Stimulated activated memory B cell treated with anti-CD40 and anti-IgM and Interleukin-4, amounts not matched to agents 10 μg/mL and 1 μg/mL and 100 μg/mL, for 72 hours (primary cell): ENCODE data around the gene ST6GALNAC2.

Source experiments
- ATAC-seq: fragments of 150-1000 bp; cut with Tn5 transposase; 2 replicates; pipeline ENCODE4 v1.10.0; 2021
- H3K27ac Mint-ChIP-seq: one replicate; pipeline ENCODE4 v1.8.0; 2022; ENCODE audit warnings: mild to moderate bottlenecking, mixed read lengths
- H3K27me3 Mint-ChIP-seq: one replicate; pipeline ENCODE4 v1.8.0; 2022; ENCODE audit warnings: mixed read lengths
- H3K36me3 Mint-ChIP-seq: one replicate; pipeline ENCODE4 v1.8.0; 2022; ENCODE audit warnings: mixed read lengths
- H3K4me1 Mint-ChIP-seq: one replicate; pipeline ENCODE4 v1.8.0; 2022; ENCODE audit warnings: mixed read lengths
- H3K4me3 Mint-ChIP-seq: one replicate; pipeline ENCODE4 v1.8.0; 2022; ENCODE audit warnings: mild to moderate bottlenecking, moderate library complexity, mixed read lengths
- H3K9me3 Mint-ChIP-seq: one replicate; pipeline ENCODE4 v1.8.0; 2022; ENCODE audit warnings: mixed read lengths

Gene ST6GALNAC2

GRCh38 chr17:76557368-76558197 lies 28.1 kb downstream of the ST6GALNAC2 start:
- peak; percentile 98 for ATAC-seq
- H3K9me3 Mint-ChIP-seq = no peaks in the 10 kb centered on the region
- peaks cover 22% of the 10 kb centered on the region for H3K36me3 Mint-ChIP-seq
- peak overlapping the region; percentile 95 for H3K27ac Mint-ChIP-seq
- no peaks in the 10 kb centered on the region for H3K27me3 Mint-ChIP-seq
- H3K4me1 Mint-ChIP-seq = peaks cover 53% of the 10 kb centered on the region
- H3K4me3 Mint-ChIP-seq = peak overlapping the region; percentile 93

GRCh38 chr17:76556765-76557367 lies 28.8 kb downstream of the ST6GALNAC2 start:
- Mint-ChIP-seq H3K9me3 (no peaks in the 10 kb centered on the region), H3K27ac (peak overlapping the region; percentile 95), H3K36me3 (peaks cover 19% of the 10 kb centered on the region), H3K4me3 (peak overlapping the region; percentile 93), H3K4me1 (peaks cover 51% of the 10 kb centered on the region), H3K27me3 (no peaks in the 10 kb centered on the region)
- peak; percentile 58 for ATAC-seq

- no peak for ATAC-seq
- Mint-ChIP-seq H3K9me3 (no peaks in the 10 kb centered on the region), H3K27ac (no peak overlapping the region), H3K4me3 (no peak overlapping the region), H3K4me1 (peaks cover 35% of the 10 kb centered on the region), H3K36me3 (peaks cover 5% of the 10 kb centered on the region), H3K27me3 (no peaks in the 10 kb centered on the region)
Measured at GRCh38 chr17:76554131-76554530, 31.5 kb downstream of the ST6GALNAC2 start.

- Mint-ChIP-seq H3K27me3 (no peaks in the 10 kb centered on the region), H3K27ac (no peak overlapping the region), H3K36me3 (peaks cover under 1% of the 10 kb centered on the region)
Measured at GRCh38 chr17:76553178-76553908, 32.3 kb downstream of the ST6GALNAC2 start.

GRCh38 chr17:76551685-76552084 lies 34.0 kb downstream of the ST6GALNAC2 start:
- H3K27ac Mint-ChIP-seq = no peak overlapping the region
- no peaks in the 10 kb centered on the region for H3K9me3 Mint-ChIP-seq
- H3K4me1 Mint-ChIP-seq = peaks cover 10% of the 10 kb centered on the region
- no peaks in the 10 kb centered on the region for H3K27me3 Mint-ChIP-seq
- no peak for ATAC-seq
- no peaks in the 10 kb centered on the region for H3K36me3 Mint-ChIP-seq
- no peak overlapping the region for H3K4me3 Mint-ChIP-seq

More at GRCh38 chr17:76553178-76553908, 32.3 kb downstream of the ST6GALNAC2 start:
- H3K4me1 Mint-ChIP-seq = peaks cover 27% of the 10 kb centered on the region
- no peak overlapping the region for H3K4me3 Mint-ChIP-seq
- no peak for ATAC-seq
- H3K9me3 Mint-ChIP-seq = no peaks in the 10 kb centered on the region

- Mint-ChIP-seq H3K36me3 (no peaks in the 10 kb centered on the region), H3K4me3 (peak overlapping the region; percentile 32), H3K4me1 (peaks cover 6% of the 10 kb centered on the region), H3K27ac (no peak overlapping the region), H3K27me3 (no peaks in the 10 kb centered on the region), H3K9me3 (no peaks in the 10 kb centered on the region)
- no peak for ATAC-seq
Measured at GRCh38 chr17:76550712-76551615, 34.7 kb downstream of the ST6GALNAC2 start.

- ATAC-seq = no peak
- no peak overlapping the region for H3K27ac Mint-ChIP-seq
- H3K4me1 Mint-ChIP-seq = peaks cover 6% of the 10 kb centered on the region
- H3K9me3 Mint-ChIP-seq = no peaks in the 10 kb centered on the region
- H3K4me3 Mint-ChIP-seq = no peak overlapping the region
- no peaks in the 10 kb centered on the region for H3K36me3 Mint-ChIP-seq
- H3K27me3 Mint-ChIP-seq = no peaks in the 10 kb centered on the region
Measured at GRCh38 chr17:76549539-76549938, 36.1 kb downstream of the ST6GALNAC2 start.

- no peaks in the 10 kb centered on the region for H3K27me3 Mint-ChIP-seq
- ATAC-seq = no peak
- peaks cover 6% of the 10 kb centered on the region for H3K4me1 Mint-ChIP-seq
- H3K9me3 Mint-ChIP-seq = no peaks in the 10 kb centered on the region
- no peak overlapping the region for H3K4me3 Mint-ChIP-seq
- no peak overlapping the region for H3K27ac Mint-ChIP-seq
- no peaks in the 10 kb centered on the region for H3K36me3 Mint-ChIP-seq
Measured at GRCh38 chr17:76549215-76549518, 36.5 kb downstream of the ST6GALNAC2 start.

- Mint-ChIP-seq H3K27me3 (no peaks in the 10 kb centered on the region), H3K36me3 (no peaks in the 10 kb centered on the region), H3K4me1 (peaks cover 6% of the 10 kb centered on the region), H3K27ac (no peak overlapping the region), H3K9me3 (no peaks in the 10 kb centered on the region), H3K4me3 (no peak overlapping the region)
- ATAC-seq = no peak
Measured at GRCh38 chr17:76548378-76549214, 37.1 kb downstream of the ST6GALNAC2 start.

GRCh38 chr17:76547642-76548202 lies 37.9 kb downstream of the ST6GALNAC2 start:
- Mint-ChIP-seq H3K9me3 (no peaks in the 10 kb centered on the region), H3K4me3 (no peak overlapping the region), H3K27ac (no peak overlapping the region), H3K4me1 (peaks cover 6% of the 10 kb centered on the region), H3K36me3 (no peaks in the 10 kb centered on the region), H3K27me3 (no peaks in the 10 kb centered on the region)
- no peak for ATAC-seq

- Mint-ChIP-seq H3K27ac (no peak overlapping the region), H3K27me3 (no peaks in the 10 kb centered on the region), H3K4me3 (no peak overlapping the region), H3K4me1 (peaks cover 6% of the 10 kb centered on the region), H3K36me3 (no peaks in the 10 kb centered on the region), H3K9me3 (no peaks in the 10 kb centered on the region)
- peak; percentile 86 for ATAC-seq
Measured at GRCh38 chr17:76547183-76547641, 38.4 kb downstream of the ST6GALNAC2 start.

GRCh38 chr17:76546556-76547182 lies 39.0 kb downstream of the ST6GALNAC2 start:
- H3K27ac Mint-ChIP-seq = no peak overlapping the region
- H3K4me1 Mint-ChIP-seq = peaks cover 6% of the 10 kb centered on the region
- no peak overlapping the region for H3K4me3 Mint-ChIP-seq
- H3K27me3 Mint-ChIP-seq = no peaks in the 10 kb centered on the region
- no peaks in the 10 kb centered on the region for H3K36me3 Mint-ChIP-seq
- ATAC-seq = no peak
- H3K9me3 Mint-ChIP-seq = no peaks in the 10 kb centered on the region

- H3K4me3 Mint-ChIP-seq = no peak overlapping the region
- peaks cover 4% of the 10 kb centered on the region for H3K4me1 Mint-ChIP-seq
- H3K36me3 Mint-ChIP-seq = no peaks in the 10 kb centered on the region
- no peaks in the 10 kb centered on the region for H3K27me3 Mint-ChIP-seq
- no peaks in the 10 kb centered on the region for H3K9me3 Mint-ChIP-seq
- no peak overlapping the region for H3K27ac Mint-ChIP-seq
- ATAC-seq = no peak
Measured at GRCh38 chr17:76545918-76546555, 39.6 kb downstream of the ST6GALNAC2 start.
